Stimulated activated CD4-positive, alpha-beta T cell treated with anti-CD3 and anti-CD28 coated beads, Interleukin-2, amount 100 ng/mL, for 4 hours (primary cell): Measurements from ENCODE around the gene RAB4B.
"Not testable (repeated sequence)": the region's sequence is repeated elsewhere in the genome, so short reads cannot be mapped to it uniquely, and the experiment has no call there.

Source experiments
- DNase-seq: peaks from one replicate; pipeline ENCODE4 v3.0.0-alpha.2; 2020; ENCODE audit warnings: low read depth

The RAB4B gene, protein sequence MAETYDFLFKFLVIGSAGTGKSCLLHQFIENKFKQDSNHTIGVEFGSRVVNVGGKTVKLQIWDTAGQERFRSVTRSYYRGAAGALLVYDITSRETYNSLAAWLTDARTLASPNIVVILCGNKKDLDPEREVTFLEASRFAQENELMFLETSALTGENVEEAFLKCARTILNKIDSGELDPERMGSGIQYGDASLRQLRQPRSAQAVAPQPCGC

DNA sequence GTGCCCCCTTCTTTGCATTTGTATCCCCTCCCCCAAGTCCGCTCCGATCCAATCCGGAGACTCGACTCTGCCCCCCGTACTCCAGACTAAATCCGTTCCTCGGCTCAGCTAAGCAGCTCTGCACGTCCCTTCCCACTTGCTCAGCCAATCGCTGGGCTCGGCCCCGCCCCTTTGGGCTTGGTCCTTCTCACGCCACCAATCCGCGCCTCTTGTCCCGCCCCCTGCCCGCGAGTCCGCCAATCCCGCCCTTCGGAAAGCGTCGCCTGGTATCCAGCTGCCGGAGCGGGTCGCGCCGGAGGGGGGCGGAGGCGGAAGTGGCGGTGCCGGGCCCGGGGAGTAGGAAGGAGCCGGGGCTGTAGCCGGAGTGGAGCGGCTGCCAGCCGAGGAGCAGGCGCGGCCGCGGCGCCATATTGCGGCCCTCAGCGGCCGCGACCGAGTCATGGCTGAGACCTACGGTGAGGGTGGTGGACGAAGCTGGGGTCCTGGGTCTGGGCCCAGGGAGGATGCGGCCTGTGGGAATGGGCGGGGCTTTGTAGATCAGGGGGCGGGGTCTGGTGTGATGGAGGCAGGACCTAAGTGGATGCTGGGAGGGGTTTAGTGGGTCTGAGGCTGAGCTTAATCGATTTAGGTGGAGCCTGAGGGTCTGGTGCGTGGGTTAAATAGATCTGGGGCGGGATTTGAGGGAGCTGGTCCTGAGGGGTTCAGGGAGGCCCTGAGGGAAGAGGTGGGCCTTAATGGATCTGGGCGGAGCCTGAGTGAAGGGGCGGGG is at the start of gene RAB4B:
Gene RAB4B (plus strand): TSS at position 311 of the 769 bp plus-strand sequence. CDS start 129 bp downstream, at position 440.
- DNase-seq: peak; percentile 100

DNA sequence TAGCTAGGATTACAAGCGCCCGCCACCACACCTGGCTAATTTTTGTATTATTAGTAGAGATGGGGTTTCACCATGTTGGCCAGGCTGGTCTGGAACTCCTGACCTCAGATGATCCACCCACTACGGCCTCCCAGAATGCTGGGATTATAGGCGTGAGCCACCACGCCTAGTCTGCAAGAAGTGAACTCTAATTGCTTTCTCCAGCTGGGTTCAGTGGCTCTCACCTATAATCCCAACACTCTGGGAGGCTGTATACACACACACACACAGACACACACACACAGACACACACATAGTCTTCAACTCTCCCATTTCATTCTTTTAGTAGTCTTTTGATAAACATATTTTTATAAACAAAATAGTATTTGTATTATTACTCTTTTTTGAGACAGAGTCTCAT is 48.0 kb upstream of the RAB4B start:
- DNase-seq: not testable (repeated sequence)

DNA sequence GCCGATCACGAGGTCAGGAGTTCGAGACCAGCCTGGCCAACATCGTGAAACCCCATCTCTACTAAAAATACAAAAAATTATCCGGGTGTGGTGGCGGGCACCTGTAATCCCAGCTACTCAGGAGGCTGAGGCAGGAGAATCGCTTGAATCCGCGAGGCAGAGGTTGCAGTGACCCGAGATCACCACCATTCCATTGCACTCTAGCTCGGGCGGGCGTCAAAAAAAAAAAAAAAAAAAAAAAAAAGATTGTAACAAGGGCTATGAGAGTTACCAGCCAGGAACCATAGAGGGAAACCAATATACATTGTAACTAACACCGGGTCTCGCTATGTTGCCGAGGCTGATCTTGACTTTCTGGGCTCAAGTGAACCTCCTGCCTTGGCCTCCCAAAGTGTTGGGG is 45.7 kb upstream of the RAB4B start:
- DNase-seq: not testable (repeated sequence)

GRCh38 chr19:40733149-40733548 is 44.9 kb upstream of the RAB4B start:
- DNase-seq: no peak

DNA sequence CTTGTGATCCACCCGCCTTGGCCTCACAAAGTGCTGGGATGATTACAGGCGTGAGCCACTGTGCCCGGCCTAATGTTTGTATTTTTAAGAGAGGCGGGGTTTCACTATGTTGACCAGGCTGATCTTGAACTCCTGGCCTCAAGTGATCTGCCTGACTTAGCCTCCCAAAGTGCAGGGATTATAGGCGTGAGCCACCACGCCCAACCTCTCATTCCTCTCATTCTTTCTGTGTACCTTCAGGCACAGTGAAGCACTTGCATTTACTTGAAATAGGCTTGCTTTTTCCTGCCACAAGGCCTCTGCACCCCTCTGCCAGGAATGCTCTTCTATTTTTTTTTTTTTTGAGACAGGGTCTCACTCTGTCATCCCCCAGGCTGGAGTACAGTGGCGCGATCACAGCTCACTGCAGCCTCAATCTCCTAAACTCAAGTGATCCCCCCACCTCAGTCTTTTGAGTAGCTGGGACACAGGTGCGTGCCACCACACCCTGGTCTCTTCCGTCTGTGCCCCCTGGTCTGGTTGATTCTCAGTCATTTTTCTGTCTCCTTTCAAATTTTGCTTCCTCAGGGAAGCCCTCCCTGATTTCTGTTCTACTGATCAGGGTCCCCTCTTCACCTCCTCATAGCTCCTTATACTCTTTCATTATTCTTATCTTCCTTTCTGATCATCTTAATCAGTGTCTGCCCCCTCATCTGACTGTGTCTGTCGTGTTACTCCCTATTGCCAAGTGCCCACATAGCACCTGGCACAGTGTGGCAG is 42.9 kb upstream of the RAB4B start:
- no peak for DNase-seq

GRCh38 chr19:40736661-40737060 is 41.4 kb upstream of the RAB4B start:
- DNase-seq: no peak

DNA sequence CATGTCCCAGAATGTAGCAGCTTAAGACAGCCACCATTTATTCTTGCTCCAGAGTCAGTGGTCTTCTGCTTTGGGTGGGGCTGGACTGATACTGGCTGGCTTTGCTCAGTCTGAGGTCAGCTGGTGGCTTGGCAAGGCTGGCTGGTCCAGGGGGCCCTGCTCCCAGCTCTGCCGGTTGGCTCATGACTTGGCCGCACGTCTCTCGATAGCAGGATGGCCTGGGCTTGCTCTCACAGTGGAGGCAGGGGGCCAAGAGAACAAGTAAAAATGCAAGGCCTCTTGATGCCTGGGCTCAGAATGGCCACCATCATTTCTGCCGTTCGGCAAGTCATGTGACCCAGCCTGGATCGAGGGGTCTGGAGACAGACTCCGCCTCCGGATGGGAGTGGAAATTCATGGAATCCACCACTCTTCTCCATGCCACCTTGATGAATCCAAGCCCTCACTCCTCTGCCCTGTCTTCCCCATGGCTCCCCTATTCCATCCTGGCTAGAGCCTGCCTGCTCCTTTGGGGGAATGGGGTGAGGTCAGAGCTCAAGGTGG is 40.9 kb upstream of the RAB4B start:
- DNase-seq: no peak

DNA sequence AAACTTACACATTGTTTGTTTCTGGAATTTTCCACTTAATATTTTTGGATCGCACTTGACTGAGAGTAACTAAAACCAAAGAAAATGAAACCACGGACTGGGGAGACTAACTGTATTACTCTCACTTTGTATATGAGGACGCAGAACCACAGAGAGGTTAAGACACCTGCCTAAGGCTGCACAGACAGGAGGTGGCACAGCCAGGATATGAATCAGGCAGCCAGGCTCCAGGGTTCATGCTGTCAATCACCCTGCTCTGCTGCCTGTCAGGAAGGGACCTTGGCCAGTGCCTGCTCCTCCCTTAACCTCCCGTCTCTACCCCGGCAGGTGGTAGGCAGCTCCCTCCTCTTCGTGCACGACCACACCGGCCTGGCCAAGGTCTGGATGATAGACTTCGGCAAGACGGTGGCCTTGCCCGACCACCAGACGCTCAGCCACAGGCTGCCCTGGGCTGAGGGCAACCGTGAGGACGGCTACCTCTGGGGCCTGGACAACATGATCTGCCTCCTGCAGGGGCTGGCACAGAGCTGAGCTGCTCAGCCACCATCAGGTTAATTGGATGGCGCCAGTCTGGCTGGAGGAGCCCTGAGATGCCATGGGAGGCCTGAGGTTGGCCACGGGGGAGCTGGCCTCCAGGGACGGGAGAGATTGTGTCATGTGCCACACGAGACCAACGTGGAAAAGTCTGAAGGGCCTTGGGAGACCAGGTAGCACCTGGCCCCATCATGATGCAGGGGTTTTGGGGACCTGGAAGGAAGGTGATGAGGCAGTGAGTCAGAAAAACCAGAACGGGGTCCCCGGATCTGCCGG is 38.8 kb upstream of the RAB4B start:
- DNase-seq: no peak

DNA sequence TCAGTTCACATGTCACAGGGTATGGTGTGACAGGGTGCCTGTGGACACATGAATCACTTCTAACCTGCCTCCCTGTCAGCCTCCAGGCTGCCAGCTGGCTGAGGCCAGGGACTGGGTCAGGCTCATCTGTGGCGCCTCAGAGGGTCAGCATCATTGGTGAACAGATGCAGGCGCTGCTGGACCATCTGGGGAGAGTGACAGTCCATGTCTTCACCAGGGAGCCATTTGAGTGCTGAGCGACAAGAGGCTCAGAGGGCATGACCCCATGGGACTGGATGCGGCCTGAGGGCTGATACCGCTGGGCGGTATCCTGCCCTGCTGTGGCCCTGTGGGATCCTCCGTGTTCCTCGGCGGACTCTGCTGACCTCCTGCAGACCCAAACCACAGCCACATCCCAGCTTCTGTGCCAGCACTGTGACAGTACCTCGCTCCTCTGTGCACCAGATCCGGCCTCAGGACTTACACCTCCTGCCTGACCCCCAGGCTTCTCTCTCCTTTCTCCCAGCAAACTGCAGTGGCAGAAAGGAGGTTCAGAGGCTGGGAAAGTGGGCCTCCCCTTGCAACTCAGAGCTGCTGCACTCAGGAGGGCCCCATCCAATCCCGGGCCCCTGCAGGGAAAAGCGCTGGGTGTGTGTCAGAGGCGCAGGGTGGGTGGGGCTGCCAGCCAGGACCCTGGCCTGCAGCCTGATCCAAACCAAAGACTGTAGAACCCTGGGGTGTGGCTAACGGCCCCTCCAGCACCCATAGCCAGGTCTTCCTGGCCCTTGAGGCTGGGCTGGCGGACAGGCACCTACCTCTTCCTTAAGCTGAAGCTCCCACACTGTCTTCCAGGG is 38.0 kb upstream of the RAB4B start:
- no peak for DNase-seq

- DNase-seq: no peak
Measured at GRCh38 chr19:40740747-40741146, 37.3 kb upstream of the RAB4B start.

- DNase-seq: no peak
Measured at GRCh38 chr19:40741527-40742390, 36.3 kb upstream of the RAB4B start.

- DNase-seq: no peak
Measured at GRCh38 chr19:40742477-40742876, 35.6 kb upstream of the RAB4B start.

DNA sequence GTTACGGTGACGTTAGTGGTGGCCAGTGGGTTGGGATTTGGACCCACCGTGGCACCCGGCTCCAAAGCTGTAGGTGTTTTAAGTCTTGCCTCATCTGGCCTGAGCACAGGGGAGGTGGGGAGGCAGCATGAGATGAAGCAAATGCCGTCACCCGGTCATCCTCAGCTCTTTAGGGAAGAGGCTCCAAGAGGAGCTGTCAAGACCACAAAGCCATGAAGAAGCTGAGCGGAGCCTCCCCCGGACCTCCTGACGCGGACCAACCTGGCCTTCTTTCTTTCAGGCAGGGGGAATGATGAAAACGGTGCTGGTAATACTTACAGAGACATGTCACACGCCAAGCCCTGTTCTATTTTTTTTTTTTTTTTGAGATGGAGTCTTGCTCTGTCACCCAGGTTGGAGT is 35.2 kb upstream of the RAB4B start:
- no peak for DNase-seq

GRCh38 chr19:40743926-40744325 is 34.1 kb upstream of the RAB4B start:
- no peak for DNase-seq

GRCh38 chr19:40744554-40745401 is 33.3 kb upstream of the RAB4B start:
- DNase-seq: no peak

DNA sequence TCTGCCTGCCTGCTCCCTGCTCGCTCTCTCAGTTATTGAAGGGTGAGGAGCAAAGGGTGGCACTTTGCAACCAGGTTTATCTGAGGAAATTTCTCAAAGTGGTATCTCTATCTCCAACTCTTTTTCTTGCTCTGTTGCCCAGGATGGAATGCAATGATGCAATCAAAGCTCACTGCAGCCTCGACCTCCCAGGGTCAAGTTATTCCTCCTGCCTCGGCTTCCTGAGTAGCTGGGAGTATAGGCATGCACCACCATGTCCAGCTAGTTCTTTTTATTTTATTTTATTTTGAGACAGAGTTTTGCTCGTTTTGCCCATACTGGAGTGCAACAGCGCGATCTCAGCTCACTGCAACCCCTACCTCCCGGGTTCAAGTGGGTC is 32.7 kb upstream of the RAB4B start:
- no peak for DNase-seq

DNA sequence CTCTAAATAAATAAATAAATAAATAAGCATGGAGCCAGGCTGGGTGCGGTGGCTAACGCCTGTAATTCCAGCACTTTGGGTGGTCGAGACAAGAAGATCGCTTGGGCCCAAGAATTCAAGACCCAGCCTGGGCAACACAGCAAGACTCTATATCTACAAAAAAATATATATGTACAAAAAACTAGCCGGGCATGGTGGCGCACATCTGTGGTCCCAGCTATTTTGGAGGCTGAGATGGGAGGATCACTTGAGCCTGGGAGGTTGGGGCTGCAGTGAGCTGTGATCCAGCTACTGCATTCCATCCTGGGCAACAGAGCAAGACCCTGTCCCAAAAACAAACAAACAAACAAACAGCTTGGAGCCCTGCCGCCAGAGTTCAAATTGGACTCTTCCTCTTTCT is 30.5 kb upstream of the RAB4B start:
- no peak for DNase-seq

DNA sequence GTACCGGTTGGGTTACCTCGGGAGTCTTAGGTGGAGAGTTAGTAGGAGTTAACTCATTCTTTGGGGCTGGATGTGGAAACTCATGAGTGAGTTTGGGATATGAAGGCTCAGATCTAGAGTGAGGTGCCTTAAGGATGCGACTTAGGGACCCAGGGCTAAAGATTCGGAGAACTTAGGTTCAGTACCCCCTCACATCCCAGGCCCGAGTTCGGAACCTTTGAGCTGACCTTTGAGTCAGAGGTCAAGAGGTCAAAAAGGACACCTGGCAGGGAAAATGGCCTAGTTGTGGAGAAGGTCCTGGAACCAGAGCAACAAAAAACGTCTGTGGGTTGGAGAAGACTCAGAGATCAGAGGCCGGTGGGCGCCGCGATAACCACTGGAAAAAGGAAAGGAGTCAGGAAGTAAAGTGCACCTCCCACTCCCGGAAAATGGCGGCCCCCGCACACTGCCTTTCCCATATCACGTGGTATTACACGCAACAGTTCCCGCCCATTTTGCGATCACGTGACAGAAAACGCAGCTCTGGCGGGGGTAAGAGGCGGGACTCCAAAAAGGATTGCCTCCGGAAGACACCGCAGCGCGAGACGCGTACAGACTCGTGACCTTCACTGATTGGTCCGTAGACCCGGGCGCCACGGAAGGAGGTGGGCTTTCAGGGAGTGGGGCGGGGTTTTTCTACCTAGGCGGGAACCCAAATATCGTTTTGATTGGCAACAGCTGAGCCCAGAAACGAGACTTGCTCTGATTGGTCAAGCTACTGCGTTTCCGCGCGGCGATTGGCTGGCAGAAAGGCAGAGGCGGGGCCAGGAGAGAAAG is 27.8 kb upstream of the RAB4B start, which contains the start of gene ACTMAP:
Gene ACTMAP (minus strand): TSS at position 420 of the 816 bp plus-strand sequence. CDS start 674 bp downstream, outside the sequence.
- DNase-seq: peak; percentile 99
